Activated CD4-positive, alpha-beta T cell treated with anti-CD3 and anti-CD28 coated beads, Interleukin-2, amount 50 U/mL, for 16 hours (primary cell): Measurements from ENCODE around the gene APOC3.

Experiments
- DNase-seq: peaks from one replicate; pipeline ENCODE4 v3.0.0-alpha.2; 2020

The APOC3 gene

GRCh38 chr11:116879800-116880625, 50.3 kb downstream of the APOC3 start:
- peak; percentile 59 for DNase-seq

GRCh38 chr11:116881143-116881542, 51.4 kb downstream of the APOC3 start:
- no peak for DNase-seq

- peak; percentile 46 for DNase-seq
Measured at GRCh38 chr11:116882386-116882785, 52.7 kb downstream of the APOC3 start.
